Right lobe of liver (tissue), 6 donors: ENCODE data around the gene GFPT1. TPM values are rescaled to one million over a fixed set of nuclear protein-coding genes. Genes with fewer than 3 reads are reported as not detected.

Experiments
- ATAC-seq, 4 donors: fragments of 200-7000 bp; cut with Tn5 transposase; one replicate each; pipeline ENCODE4 v1.9.1; 2020; ENCODE audit warnings: mild to moderate bottlenecking in 4 of 4, moderate library complexity in 4 of 4
- DNase-seq, 3 donors: peaks; one replicate each; pipeline ENCODE4 v3.0.0-alpha.2; 2020
- H3K27ac ChIP-seq, 3 donors: fragments of 200-600 bp; one replicate each; pipeline ENCODE4 v1.8.0; 2022
- H3K27me3 ChIP-seq, 2 donors: fragments of 200-600 bp; one replicate each; pipeline ENCODE4 v1.8.0; 2022
- H3K36me3 ChIP-seq, 4 donors: fragments of 200-600 bp; sonication (generic) in 1 of 4; one replicate each; pipeline versions ENCODE4 v1.5.1 to v1.8.0; 2017 to 2022; ENCODE audit warnings: control low read depth in 1 of 4
- H3K4me1 ChIP-seq, 4 donors: fragments of 200-600 bp; sonication (generic) in 1 of 4; one replicate each; pipeline versions ENCODE4 v1.5.1 to v1.8.0; 2017 to 2022; ENCODE audit warnings: control low read depth in 1 of 4
- H3K4me3 ChIP-seq, 3 donors: fragments of 200-600 bp; one replicate each; pipeline ENCODE4 v1.8.0; 2022
- H3K9me3 ChIP-seq, 4 donors: fragments of 200-600 bp; sonication (generic) in 1 of 4; one replicate each; pipeline versions ENCODE4 v1.5.1 to v1.8.0; 2017 to 2022; ENCODE audit warnings: control low read depth in 1 of 4
- POLR2A ChIP-seq: fragments of 450-650 bp; IDR thresholded peaks from one replicate; pipeline ENCODE4 v1.6.1; 2017; ENCODE audit warnings: antibody characterized with exemption, mild to moderate bottlenecking
- WGBS: methylation state at CpG from one replicate; pipeline ENCODE4 v1.1.6; 2018; ENCODE audit warnings: low coverage, low lambda C conversion rate; ENCODE audit not compliant: insufficient coverage; ENCODE audit errors: missing lambda C conversion rate; 5-methylcytosine and 5-hydroxymethylcytosine counted together
- intact Hi-C, 2 donors: fragments of 100-400 bp; cut with DNase I; formaldehyde crosslinking; loops; one replicate each; pipeline versions ENCODE4 v1.11.2 to v1.14.1; 2022
- total RNA-seq, 6 experiments: library from RNA; depleted of rRNA in 2 of 6; stranded (reverse); fragments of >200 nt in 2 of 6; fragmentation: NEBNext Ultra II Directional in 3 of 6; extraction: Animal tissue kit (Norgen Biotek cat#: 25700) in 3 of 6; gene quantifications; one replicate each; pipeline versions ENCODE4 v1.1.0 to v1.2.4, GENCODE V29; 2016 to 2023
- TF ChIP-seq, protein P1 (sequence below), 4 donors: fragments of 200-600 bp in 3 of 4; fragments of 450-650 bp in 1 of 4; IDR thresholded peaks; one replicate each; pipeline versions ENCODE4 v1.5.1 to v1.8.0; 2016 to 2022; ENCODE audit warnings: antibody characterized with exemption in 4 of 4, mild to moderate bottlenecking in 2 of 4
- donor health status: DM: no; HTN: yes; CAD: no.
- donor health status: DM: no; HTN: no; CAD: no.
- donor health status: DM: no; HTN: no; CAD: no.
- donor health status: DM: no; HTN: yes; CAD: no.
- donor health status: DM: no; HTN: yes; CAD: no.

Gene GFPT1
- total RNA-seq, 6 experiments from 2014 or later = 20.7 to 46.1 (median 30.5) TPM

DNA sequence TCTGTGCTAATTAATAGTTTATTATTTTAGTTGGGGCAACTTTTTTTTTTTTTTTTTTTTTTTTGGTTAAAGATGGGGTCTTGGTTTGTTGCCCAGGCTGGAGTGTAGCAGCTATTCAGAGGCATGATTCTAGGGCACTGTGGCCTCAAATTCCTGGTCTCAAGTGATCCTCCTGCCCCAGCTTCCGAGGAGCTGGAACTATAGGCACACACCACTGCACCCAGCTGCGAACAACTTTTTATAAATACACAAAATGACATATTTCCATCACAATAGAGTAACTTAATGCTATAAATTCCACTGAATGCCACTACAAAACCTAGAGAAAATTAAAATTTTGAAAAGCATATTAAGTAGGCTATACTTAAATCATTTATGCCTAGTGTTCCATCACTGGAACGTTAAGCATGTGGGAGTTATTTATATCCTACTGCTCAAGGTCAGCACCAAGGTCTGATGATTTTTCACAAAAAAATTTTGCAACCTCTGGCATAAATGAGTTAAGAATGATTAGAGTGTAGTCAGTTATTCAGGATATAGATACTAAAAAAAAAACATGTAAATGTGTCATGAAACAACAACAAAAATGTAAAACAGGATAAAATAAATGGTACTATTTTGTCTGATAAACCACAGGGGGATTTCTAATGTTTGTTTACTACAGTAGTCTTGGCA lies 46.8 kb downstream of the GFPT1 start:
- H3K36me3 ChIP-seq = peaks cover 0 to 74% (median 43%) of the 10 kb centered on the region in 4 donors
- no peak overlapping the region for H3K4me3 ChIP-seq
- H3K27me3 ChIP-seq = no peaks in the 10 kb centered on the region
- intact Hi-C loops = no loop called here
- no peak for TF ChIP-seq POLR2A
- TF ChIP-seq, protein P1, sequence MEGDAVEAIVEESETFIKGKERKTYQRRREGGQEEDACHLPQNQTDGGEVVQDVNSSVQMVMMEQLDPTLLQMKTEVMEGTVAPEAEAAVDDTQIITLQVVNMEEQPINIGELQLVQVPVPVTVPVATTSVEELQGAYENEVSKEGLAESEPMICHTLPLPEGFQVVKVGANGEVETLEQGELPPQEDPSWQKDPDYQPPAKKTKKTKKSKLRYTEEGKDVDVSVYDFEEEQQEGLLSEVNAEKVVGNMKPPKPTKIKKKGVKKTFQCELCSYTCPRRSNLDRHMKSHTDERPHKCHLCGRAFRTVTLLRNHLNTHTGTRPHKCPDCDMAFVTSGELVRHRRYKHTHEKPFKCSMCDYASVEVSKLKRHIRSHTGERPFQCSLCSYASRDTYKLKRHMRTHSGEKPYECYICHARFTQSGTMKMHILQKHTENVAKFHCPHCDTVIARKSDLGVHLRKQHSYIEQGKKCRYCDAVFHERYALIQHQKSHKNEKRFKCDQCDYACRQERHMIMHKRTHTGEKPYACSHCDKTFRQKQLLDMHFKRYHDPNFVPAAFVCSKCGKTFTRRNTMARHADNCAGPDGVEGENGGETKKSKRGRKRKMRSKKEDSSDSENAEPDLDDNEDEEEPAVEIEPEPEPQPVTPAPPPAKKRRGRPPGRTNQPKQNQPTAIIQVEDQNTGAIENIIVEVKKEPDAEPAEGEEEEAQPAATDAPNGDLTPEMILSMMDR (IDR thresholded peaks at IDR 0.05) = no peak
- ATAC-seq (no peak), DNase-seq (no peak)
- no peaks in the 10 kb centered on the region for H3K4me1 ChIP-seq
- no peak overlapping the region for H3K27ac ChIP-seq
- WGBS = 30% methylated on average over 3 of the region's 3 CpGs
- no peaks in the 10 kb centered on the region for H3K9me3 ChIP-seq

DNA sequence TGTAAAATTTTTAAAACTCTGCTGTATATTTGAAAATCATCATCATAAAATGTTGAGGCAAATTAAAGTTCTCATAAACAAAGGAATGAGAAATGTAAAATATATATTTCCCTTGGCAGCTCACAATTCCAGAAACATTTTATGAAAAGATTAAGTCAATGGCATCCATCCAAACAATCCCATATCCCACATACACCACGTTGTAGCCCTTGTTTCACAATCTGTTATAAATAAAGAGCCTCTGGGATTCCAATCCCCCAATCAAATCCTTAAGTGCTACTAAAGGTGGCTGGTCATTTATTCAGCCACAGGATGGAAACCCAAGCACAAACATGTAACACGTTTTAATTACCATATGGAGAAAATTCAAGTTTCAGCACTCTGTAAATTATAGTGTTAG lies 51.7 kb downstream of the GFPT1 start:
- intact Hi-C loops = no loop called here
- peaks cover 0 to 44% (median 24%) of the 10 kb centered on the region in 4 donors for H3K36me3 ChIP-seq
- H3K27ac ChIP-seq = no peak overlapping the region
- ATAC-seq = no peak
- WGBS = 50% methylated on average over 2 of the region's 2 CpGs
- TF ChIP-seq, protein P1 (IDR thresholded peaks at IDR 0.05) = no peak
- no peak for TF ChIP-seq POLR2A
- H3K9me3 ChIP-seq = no peaks in the 10 kb centered on the region
- H3K4me1 ChIP-seq = no peaks in the 10 kb centered on the region
- DNase-seq = no peak
- H3K4me3 ChIP-seq = no peak overlapping the region
- no peaks in the 10 kb centered on the region for H3K27me3 ChIP-seq

DNA sequence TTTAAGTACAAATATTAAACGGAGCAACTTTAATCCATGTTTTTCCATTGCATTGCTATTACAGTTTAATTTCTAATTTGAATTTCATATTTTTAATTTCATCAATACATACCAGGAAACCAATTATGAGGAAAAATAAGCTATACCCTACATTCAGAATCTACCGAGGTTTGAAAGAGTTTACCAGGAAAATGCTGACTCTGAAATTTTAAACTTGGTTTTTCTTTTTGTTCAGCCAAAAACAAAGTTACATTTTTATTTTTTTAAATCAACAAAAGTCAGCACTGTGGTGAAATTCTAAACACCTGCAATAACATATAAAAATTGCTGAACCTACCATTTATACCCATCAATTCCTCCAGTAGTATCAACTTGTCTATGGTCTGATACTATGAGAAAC lies 53.7 kb downstream of the GFPT1 start:
- intact Hi-C loops = no loop called here
- Histone ChIP-seq H3K27ac (no peak overlapping the region), H3K9me3 (no peaks in the 10 kb centered on the region), H3K36me3 (peaks cover 0 to 54% (median 27%) of the 10 kb centered on the region in 4 donors), H3K27me3 (no peaks in the 10 kb centered on the region), H3K4me3 (no peak overlapping the region), H3K4me1 (no peaks in the 10 kb centered on the region)
- 90% methylated on average over 2 of the region's 2 CpGs for WGBS
- ATAC-seq (no peak), DNase-seq (no peak)
- TF ChIP-seq, protein P1 (IDR thresholded peaks at IDR 0.05) = no peak
- TF ChIP-seq POLR2A = no peak

DNA sequence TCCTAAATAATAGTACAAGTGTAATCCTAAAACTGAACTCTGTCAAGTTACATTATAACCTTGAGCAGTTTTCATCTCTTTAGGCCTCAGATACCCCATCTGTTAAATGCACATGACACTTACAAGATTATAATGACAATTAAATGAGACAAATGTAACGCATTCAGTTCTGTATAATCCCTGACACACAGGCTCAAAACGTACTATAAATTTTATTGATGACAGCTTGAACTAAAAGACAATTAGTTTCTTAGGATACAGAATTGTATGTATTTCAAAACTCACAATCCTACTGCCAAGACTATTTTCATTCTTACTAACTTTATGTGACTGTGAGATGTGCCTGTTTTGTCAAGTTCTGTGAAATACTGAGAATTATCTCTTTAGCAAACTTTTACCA lies 56.2 kb downstream of the GFPT1 start:
- 55% methylated on average over 2 of the region's 2 CpGs for WGBS
- no peaks in the 10 kb centered on the region for H3K4me1 ChIP-seq
- no peaks in the 10 kb centered on the region for H3K27me3 ChIP-seq
- intact Hi-C loops = no loop called here
- no peak for TF ChIP-seq POLR2A
- TF ChIP-seq, protein P1 (IDR thresholded peaks at IDR 0.05) = no peak
- no peaks in the 10 kb centered on the region for H3K9me3 ChIP-seq
- peaks cover 0 to 61% (median 31%) of the 10 kb centered on the region in 4 donors for H3K36me3 ChIP-seq
- no peak for ATAC-seq
- no peak overlapping the region for H3K27ac ChIP-seq
- H3K4me3 ChIP-seq = no peak overlapping the region
- no peak for DNase-seq
